Activated CD4-positive, alpha-beta T cell treated with anti-CD3 and anti-CD28 coated beads for 24 hours (primary cell): ENCODE data around the gene CT45A6.
"Not testable (repeated sequence)": the region's sequence is repeated elsewhere in the genome, so short reads cannot be mapped to it uniquely, and the experiment has no call there.

ENCODE experiments used
- DNase-seq, 2 donors: peaks; one replicate each; pipeline ENCODE4 v3.0.0-alpha.2; 2020; ENCODE audit warnings: low read depth in 2 of 2

The CT45A6 gene, protein sequence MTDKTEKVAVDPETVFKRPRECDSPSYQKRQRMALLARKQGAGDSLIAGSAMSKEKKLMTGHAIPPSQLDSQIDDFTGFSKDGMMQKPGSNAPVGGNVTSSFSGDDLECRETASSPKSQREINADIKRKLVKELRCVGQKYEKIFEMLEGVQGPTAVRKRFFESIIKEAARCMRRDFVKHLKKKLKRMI

DNA sequence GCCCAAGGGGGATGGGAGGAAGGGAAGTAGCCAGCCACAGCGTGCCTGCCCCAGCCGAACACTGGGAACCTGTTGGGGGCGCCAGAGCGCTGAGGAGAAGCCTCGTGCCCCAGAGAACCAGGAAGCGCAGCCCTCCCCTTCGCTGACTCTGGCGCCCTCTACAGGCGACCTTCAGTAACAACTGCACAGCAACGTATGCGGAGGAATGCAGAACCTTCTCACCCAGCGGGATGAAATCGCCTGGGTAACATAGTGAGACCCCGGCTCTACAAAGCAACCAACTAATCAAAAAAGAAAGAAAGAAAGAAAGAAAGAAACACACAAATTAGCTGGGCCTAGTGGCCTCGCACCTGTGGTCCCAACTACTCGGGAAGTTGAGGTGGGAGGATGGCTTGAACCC lies at the start of gene CT45A6:
TSS of gene CT45A6 (minus strand) at position 101 of the 400 bp plus-strand sequence. CDS start 3,794 bp downstream, outside the sequence.
- DNase-seq: not testable (repeated sequence)

DNA sequence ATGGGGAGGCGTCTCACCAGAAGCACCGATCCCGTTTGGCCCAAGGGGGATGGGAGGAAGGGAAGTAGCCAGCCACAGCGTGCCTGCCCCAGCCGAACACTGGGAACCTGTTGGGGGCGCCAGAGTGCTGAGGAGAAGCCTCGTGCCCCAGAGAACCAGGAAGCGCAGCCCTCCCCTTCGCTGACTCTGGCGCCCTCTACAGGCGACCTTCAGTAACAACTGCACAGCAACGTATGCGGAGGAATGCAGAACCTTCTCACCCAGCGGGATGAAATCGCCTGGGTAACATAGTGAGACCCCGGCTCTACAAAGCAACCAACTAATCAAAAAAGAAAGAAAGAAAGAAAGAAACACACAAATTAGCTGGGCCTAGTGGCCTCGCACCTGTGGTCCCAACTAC lies 34.6 kb upstream of the CT45A6 start, which contains the start of gene CT45A7:
TSS of gene CT45A7 (minus strand) at position 101 of the 400 bp plus-strand sequence. CDS start 3,747 bp downstream, outside the sequence.
- DNase-seq: not testable (repeated sequence)

DNA sequence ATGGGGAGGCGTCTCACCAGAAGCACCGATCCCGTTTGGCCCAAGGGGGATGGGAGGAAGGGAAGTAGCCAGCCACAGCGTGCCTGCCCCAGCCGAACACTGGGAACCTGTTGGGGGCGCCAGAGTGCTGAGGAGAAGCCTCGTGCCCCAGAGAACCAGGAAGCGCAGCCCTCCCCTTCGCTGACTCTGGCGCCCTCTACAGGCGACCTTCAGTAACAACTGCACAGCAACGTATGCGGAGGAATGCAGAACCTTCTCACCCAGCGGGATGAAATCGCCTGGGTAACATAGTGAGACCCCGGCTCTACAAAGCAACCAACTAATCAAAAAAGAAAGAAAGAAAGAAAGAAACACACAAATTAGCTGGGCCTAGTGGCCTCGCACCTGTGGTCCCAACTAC lies 17.3 kb upstream of the CT45A6 start, which contains the start of gene CT45A2:
TSS of gene CT45A2 (minus strand) at position 101 of the 400 bp plus-strand sequence. CDS start 3,747 bp downstream, outside the sequence.
- not testable (repeated sequence) for DNase-seq

DNA sequence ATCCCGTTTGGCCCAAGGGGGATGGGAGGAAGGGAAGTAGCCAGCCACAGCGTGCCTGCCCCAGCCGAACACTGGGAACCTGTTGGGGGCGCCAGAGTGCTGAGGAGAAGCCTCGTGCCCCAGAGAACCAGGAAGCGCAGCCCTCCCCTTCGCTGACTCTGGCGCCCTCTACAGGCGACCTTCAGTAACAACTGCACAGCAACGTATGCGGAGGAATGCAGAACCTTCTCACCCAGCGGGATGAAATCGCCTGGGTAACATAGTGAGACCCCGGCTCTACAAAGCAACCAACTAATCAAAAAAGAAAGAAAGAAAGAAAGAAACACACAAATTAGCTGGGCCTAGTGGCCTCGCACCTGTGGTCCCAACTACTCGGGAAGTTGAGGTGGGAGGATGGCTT lies 17.2 kb downstream of the CT45A6 start, which contains the start of gene CT45A5:
TSS of gene CT45A5 (minus strand) at position 101 of the 400 bp plus-strand sequence. CDS start 3,774 bp downstream, outside the sequence.
- DNase-seq: not testable (repeated sequence)

DNA sequence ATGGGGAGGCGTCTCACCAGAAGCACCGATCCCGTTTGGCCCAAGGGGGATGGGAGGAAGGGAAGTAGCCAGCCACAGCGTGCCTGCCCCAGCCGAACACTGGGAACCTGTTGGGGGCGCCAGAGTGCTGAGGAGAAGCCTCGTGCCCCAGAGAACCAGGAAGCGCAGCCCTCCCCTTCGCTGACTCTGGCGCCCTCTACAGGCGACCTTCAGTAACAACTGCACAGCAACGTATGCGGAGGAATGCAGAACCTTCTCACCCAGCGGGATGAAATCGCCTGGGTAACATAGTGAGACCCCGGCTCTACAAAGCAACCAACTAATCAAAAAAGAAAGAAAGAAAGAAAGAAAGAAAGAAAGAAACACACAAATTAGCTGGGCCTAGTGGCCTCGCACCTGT lies 34.5 kb downstream of the CT45A6 start, which contains the start of gene CT45A3:
TSS of gene CT45A3 (minus strand) at position 101 of the 400 bp plus-strand sequence. CDS start 3,747 bp downstream, outside the sequence.
- DNase-seq: not testable (repeated sequence)

DNA sequence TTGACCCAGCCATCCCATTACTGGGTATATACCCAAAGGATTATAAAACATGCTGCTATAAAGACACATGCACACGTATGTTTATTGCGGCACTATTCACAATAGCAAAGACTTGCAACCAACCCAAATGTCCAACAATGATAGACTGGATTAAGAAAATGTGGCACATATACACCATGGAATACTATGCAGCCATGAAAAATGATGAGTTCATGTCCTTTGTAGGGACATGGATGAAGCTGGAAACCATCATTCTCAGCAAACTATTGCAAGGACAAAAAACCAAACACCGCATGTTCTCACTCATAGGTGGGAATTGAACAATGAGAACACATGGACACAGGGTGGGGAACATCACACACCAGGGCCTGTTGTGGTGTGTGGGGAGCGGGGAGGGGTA lies 57.8 kb downstream of the CT45A6 start:
- DNase-seq: not testable (repeated sequence)
